ENCODE measurements around the gene CPZ.

GRCh38 chr4:8606966-8607365 lies 14.4 kb downstream of the CPZ start:
- TF ChIP-seq CTCF (conservative IDR thresholded peaks at IDR 0.05): no peak
- TF ChIP-seq EZH2 (IDR thresholded peaks at IDR 0.05; ENCODE audit: low read depth): no peak
